Activated CD8-positive, alpha-beta memory T cell treated with anti-CD3 and anti-CD28 coated beads, Interleukin-2, amount 50 U/mL, for 24 hours (primary cell): ENCODE measurements around the gene SLC16A12.

Source experiments
- DNase-seq: peaks from one replicate; pipeline ENCODE4 v3.0.0-alpha.2; 2020; ENCODE audit errors: extremely low read depth

Gene SLC16A12

GRCh38 chr10:89390476-89391225 is 144.7 kb downstream of the SLC16A12 start:
- no peak for DNase-seq

GRCh38 chr10:89389254-89389653 is 146.1 kb downstream of the SLC16A12 start:
- no peak for DNase-seq

GRCh38 chr10:89388806-89389205 is 146.6 kb downstream of the SLC16A12 start:
- no peak for DNase-seq

GRCh38 chr10:89384474-89385340 is 150.7 kb downstream of the SLC16A12 start:
- DNase-seq = no peak

- DNase-seq = no peak
Observed at GRCh38 chr10:89382757-89383156, 152.6 kb downstream of the SLC16A12 start.
